Body of pancreas (tissue), 4 donors: Measurements from ENCODE around the gene FALEC. TPM values are rescaled to one million over a fixed set of nuclear protein-coding genes. Genes with fewer than 3 reads are reported as not detected.

Experiments
- ATAC-seq: fragments of 150-250 bp; one replicate; pipeline ENCODE4 v1.9.1; 2016
- DNase-seq, 4 donors: peaks; one replicate each; pipeline ENCODE4 v3.0.0-alpha.2; 2019
- H3K27ac ChIP-seq, 4 donors: fragments of 200-600 bp; sonication (generic); 1 replicate in 3 of 4; 2 replicates in 1 of 4; pipeline versions ENCODE4 v1.5.1 to v1.6.1; 2016 to 2019; ENCODE audit warnings: mild to moderate bottlenecking in 1 of 4, mixed read lengths in 1 of 4, moderate library complexity in 1 of 4
- H3K27me3 ChIP-seq, 2 donors: fragments of 200-600 bp; sonication (generic); one replicate each; pipeline ENCODE4 v1.6.0; 2016; ENCODE audit warnings: mild to moderate bottlenecking in 1 of 2
- H3K36me3 ChIP-seq, 2 donors: fragments of 200-600 bp; sonication (generic); replicated peaks in 1 of 2; 2 replicates each; pipeline ENCODE4 v1.5.1; 2016; ENCODE audit warnings: low read depth in 2 of 2; ENCODE audit not compliant: insufficient read depth in 1 of 2
- H3K4me1 ChIP-seq: fragments of 200-600 bp; sonication (generic); one replicate; pipeline ENCODE4 v1.6.0; 2016
- H3K4me3 ChIP-seq, 2 donors: fragments of 200-600 bp; sonication (generic); 1 replicate in 1 of 2; 2 replicates in 1 of 2; pipeline ENCODE4 v1.5.1; 2016 to 2019
- H3K9me3 ChIP-seq, 3 donors: fragments of 200-600 bp; sonication (generic); 1 replicate in 2 of 3; 2 replicates in 1 of 3; pipeline ENCODE4 v1.5.1; 2016
- CTCF ChIP-seq, 7 experiments: fragments of 450-650 bp in 4 of 7; fragments of 200-600 bp in 3 of 7; sonication (generic) in 3 of 7; IDR thresholded peaks; one replicate each; pipeline ENCODE4 v1.5.1; 2016 to 2019; ENCODE audit warnings: antibody characterized with exemption in 7 of 7
- POLR2A ChIP-seq, 3 donors: fragments of 450-650 bp; IDR thresholded peaks; one replicate each; pipeline ENCODE4 v1.6.1; 2016; ENCODE audit warnings: antibody characterized with exemption in 3 of 3, mild to moderate bottlenecking in 2 of 3
- WGBS, 2 donors: methylation state at CpG; one replicate each; pipeline ENCODE4 v1.1.5; 2017; 5-methylcytosine and 5-hydroxymethylcytosine counted together
- intact Hi-C: fragments of 100-400 bp; cut with DNase I; formaldehyde crosslinking; loops from one replicate; pipeline ENCODE4 v1.15.1; 2023
- total RNA-seq, 2 donors: library from RNA; depleted of rRNA; stranded (reverse); fragments of >200 nt; gene quantifications; one replicate each; pipeline ENCODE4 v1.1.0, GENCODE V29; 2016

FALEC gene
- total RNA-seq, 2 donors from 2014 or later, result not detected

GRCh38 chr1:150505431-150505830, 10.1 kb upstream of the FALEC start:
- no peaks in the 10 kb centered on the region for H3K27me3 ChIP-seq
- no peaks in the 10 kb centered on the region for H3K9me3 ChIP-seq
- H3K4me3 ChIP-seq, result no peak overlapping the region
- intact Hi-C loops, result no loop called here
- H3K27ac ChIP-seq, result no peak overlapping the region
- H3K4me1 ChIP-seq, result no peaks in the 10 kb centered on the region
- H3K36me3 ChIP-seq, result peaks cover 0 to 8% of the 10 kb centered on the region in 2 donors
- no peak for ATAC-seq
- TF ChIP-seq CTCF (IDR thresholded peaks at IDR 0.05), result no peak
- no peak for TF ChIP-seq POLR2A (IDR thresholded peaks at IDR 0.05)
- 70 to 81% methylated on average over 3 to 6 of the region's 6 CpGs for WGBS, 2 donors
- no peak for DNase-seq

DNA sequence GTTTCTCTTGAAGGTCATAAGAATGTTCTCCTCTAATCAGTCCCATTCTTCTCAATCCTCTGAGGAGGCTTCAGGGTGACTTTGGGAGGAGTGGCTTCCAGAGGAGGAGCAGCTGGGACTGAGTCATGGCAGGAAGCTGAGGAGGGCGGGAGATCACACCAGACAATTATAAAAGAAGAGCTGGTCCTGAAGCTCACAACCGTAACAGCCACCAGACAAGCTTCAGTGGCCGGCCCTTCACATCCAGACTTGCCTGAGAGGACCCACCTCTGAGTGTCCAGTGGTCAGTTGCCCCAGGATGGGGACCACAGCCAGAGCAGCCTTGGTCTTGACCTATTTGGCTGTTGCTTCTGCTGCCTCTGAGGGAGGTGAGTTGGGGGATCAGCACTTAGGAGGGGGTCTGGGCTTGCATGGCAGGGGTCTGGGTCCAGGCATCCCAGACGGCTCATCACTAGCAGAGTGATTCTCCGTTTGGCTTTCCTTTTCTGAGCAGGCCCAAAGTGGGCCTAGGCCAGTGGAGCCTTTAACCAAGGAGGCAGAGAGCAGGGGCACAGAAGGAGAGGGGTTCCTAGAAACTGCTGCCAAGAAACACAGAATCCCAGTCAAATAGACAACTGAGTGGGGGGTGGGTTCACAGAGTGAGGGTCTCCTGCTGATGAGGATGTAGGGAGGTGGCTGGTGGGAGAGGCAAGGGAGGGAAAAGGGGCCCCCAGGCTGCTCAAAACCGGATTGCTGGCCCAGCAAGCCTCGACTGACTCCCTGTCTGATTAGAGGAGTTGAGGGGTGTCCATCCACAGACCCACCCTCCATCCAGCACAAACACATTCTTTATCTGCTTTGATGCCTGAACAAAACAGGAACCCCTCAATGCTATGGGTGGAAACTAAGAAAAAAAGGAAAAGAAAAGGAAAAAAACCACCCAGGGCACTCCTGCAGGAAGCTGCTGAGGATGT, 7.4 kb upstream of the FALEC start, which contains the start of gene ECM1:
ECM1 (plus strand) TSS at position 198 of the 953 bp plus-strand sequence; CDS start at position 299, 101 bp downstream.
- ATAC-seq, result peak; percentile 32
- peaks cover 6% of the 10 kb centered on the region for H3K4me1 ChIP-seq
- no peaks in the 10 kb centered on the region for H3K27me3 ChIP-seq
- no peak for TF ChIP-seq POLR2A (IDR thresholded peaks at IDR 0.05)
- TF ChIP-seq CTCF (IDR thresholded peaks at IDR 0.05), result no peak
- 58 to 70% methylated on average over 4 to 7 of the region's 7 CpGs for WGBS, 2 donors
- peak within 1 kb of the TSS in 1 of 4 donors; percentile 34 for H3K27ac ChIP-seq
- H3K36me3 ChIP-seq, result peaks cover 0 to 8% of the 10 kb centered on the region in 2 donors
- no peaks in the 10 kb centered on the region for H3K9me3 ChIP-seq
- peak in 1 of 4 donors; percentile 45 for DNase-seq
- H3K4me3 ChIP-seq, result no peak within 1 kb of the TSS
- intact Hi-C loops, result no loop called here

- Histone ChIP-seq H3K36me3 (peaks cover 0 to 8% of the 10 kb centered on the region in 2 donors), H3K27ac (no peak overlapping the region), H3K27me3 (no peaks in the 10 kb centered on the region), H3K4me1 (peaks cover 6% of the 10 kb centered on the region), H3K9me3 (no peaks in the 10 kb centered on the region), H3K4me3 (no peak overlapping the region)
- ATAC-seq (no peak), DNase-seq (no peak)
- TF ChIP-seq CTCF (IDR thresholded peaks at IDR 0.05) (no peak), POLR2A (IDR thresholded peaks at IDR 0.05) (no peak)
- intact Hi-C loops, result no loop called here
- 64 to 76% methylated on average over 4 of the region's 4 CpGs for WGBS, 2 donors
These were observed 6.6 kb upstream of the FALEC start for GRCh38 chr1:150508982-150509381.

DNA sequence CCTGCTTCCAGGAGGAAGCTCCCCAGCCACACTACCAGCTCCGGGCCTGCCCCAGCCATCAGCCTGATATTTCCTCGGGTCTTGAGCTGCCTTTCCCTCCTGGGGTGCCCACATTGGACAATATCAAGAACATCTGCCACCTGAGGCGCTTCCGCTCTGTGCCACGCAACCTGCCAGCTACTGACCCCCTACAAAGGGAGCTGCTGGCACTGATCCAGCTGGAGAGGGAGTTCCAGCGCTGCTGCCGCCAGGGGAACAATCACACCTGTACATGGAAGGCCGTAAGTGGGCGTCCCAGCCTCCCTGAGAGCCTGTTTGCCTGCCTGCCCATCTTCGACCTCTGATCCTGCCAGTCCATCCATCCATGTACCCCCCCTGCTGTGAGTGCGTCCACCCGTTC, 4.0 kb upstream of the FALEC start:
- DNase-seq (peak; percentile 57 to 68 (median 64)), ATAC-seq (no peak)
- no peak for TF ChIP-seq POLR2A (IDR thresholded peaks at IDR 0.05)
- peak in 1 of 7 experiments; percentile 9 for TF ChIP-seq CTCF (IDR thresholded peaks at IDR 0.05)
- Histone ChIP-seq H3K9me3 (no peaks in the 10 kb centered on the region), H3K36me3 (no peaks in the 10 kb centered on the region), H3K4me1 (peaks cover 26% of the 10 kb centered on the region), H3K27ac (peak overlapping the region in 3 of 4 donors; percentile 20 to 63 (median 24)), H3K4me3 (no peak overlapping the region), H3K27me3 (no peaks in the 10 kb centered on the region)
- intact Hi-C loops, result no loop called here
- 50 to 51% methylated on average over 5 to 12 of the region's 12 CpGs for WGBS, 2 donors
